Measurements from ENCODE around the gene ITFG1. TPM values are rescaled to one million over a fixed set of nuclear protein-coding genes. Genes with fewer than 3 reads are reported as not detected.

ITFG1 gene
- total and polyA plus RNA-seq, 9 of the 15 experiments (the other 6 are each of a cell fraction or from before 2014, with no cell fraction given): 17.1 to 83.5 (median 35.8) TPM

- TF ChIP-seq ZNF512 (tag; IDR thresholded peaks at IDR 0.05) (no peak), ELF4 (CRISPR knock-in tag; IDR thresholded peaks at IDR 0.05) (no peak), POLR2AphosphoS2 (IDR thresholded peaks at IDR 0.05; ENCODE audit: low read length) (no peak), RBM25 (IDR thresholded peaks at IDR 0.05; ENCODE audit: low read depth, low read length, severe bottlenecking) (no peak), CTCF (IDR thresholded peaks at IDR 0.05 in 2 of 3, conservative IDR thresholded peaks at IDR 0.05 in 1 of 3; ENCODE audit: insufficient read depth in 2 of 3, low read depth in 1 of 3, low read length in 3 of 3) (peak; percentile 57 to 74 (median 73)), PHB2 (IDR thresholded peaks at IDR 0.05; ENCODE audit: low read depth) (no peak), ZNF785 (CRISPR knock-in tag; IDR thresholded peaks at IDR 0.05) (no peak), ZNF384 (IDR thresholded peaks at IDR 0.05; ENCODE audit: low read depth, low read length) (no peak), RAD21 (CRISPR knock-in tag; conservative IDR thresholded peaks at IDR 0.05 in 1 of 2, IDR thresholded peaks at IDR 0.05 in 1 of 2) (peak; percentile 31 to 60)
Observed at GRCh38 chr16:47258874-47259461, 201.9 kb downstream of the ITFG1 start (continued).
